AG04449 (cell line): ENCODE results near the gene VCPKMT.
A peak's percentile ranks its signal among the peaks of the same experiment; 100 is the strongest.

Experiments
- CTCF ChIA-PET: fragments of 350-600 bp; formaldehyde crosslinking; extraction: SDS; loops from one replicate; lab custom pipeline; 2021; ENCODE audit warnings: antibody characterized with exemption; lab: Yijun Ruan, JAX
- POLR2A ChIA-PET: fragments of 400-600, 350-600 bp; formaldehyde crosslinking; extraction: SDS; loops from one replicate; lab custom pipeline; 2020; ENCODE audit warnings: antibody characterized with exemption, inconsistent platforms; lab: Yijun Ruan, JAX
- DNase-seq: peaks from one replicate; pipeline ENCODE4 v3.0.0-alpha.2; 2010; ENCODE audit warnings: low read depth, low spot score
- H3K4me3 ChIP-seq: 2 replicates; pipeline ENCODE4 v1.5.1; 2011; ENCODE audit warnings: low read depth, mild to moderate bottlenecking, control low read depth, low read length
- CTCF ChIP-seq: IDR thresholded peaks from one replicate; pipeline ENCODE4 v1.5.1; 2011; ENCODE audit warnings: mild to moderate bottlenecking, moderate library complexity, low read length, control low read depth, inconsistent platforms; ENCODE audit not compliant: insufficient read depth; ENCODE audit errors: missing control alignments

Gene VCPKMT

GRCh38 chr14:50116181-50116956 lies at the start of gene VCPKMT:
Gene VCPKMT (minus strand): TSS chr14:50116572. CDS start chr14:50116552, 20 bp downstream.
- peak; percentile 23 for DNase-seq
- H3K4me3 ChIP-seq, result peak within 1 kb of the TSS; percentile 86
- ChIA-PET POLR2A (interaction anchor here (1.2 kb wide), 2 partner anchors 263 to 264 kb away, joined by 3 to 4 read pairs; partner anchors contain the start of gene NEMF), CTCF (interaction anchor here (0.8 to 8.2 kb wide), 11 partner anchors 11 to 416 kb away, joined by 3 to 120 read pairs (median 4); partner anchors contain the start of genes DMAC2L, L2HGDH, MAP4K5 and NEMF)
- TF ChIP-seq CTCF, result no peak

- TF ChIP-seq CTCF, result no peak
- ChIA-PET POLR2A (no interaction called here), CTCF (no interaction called here)
- H3K4me3 ChIP-seq, result no peak overlapping the region
- DNase-seq, result no peak
Measured at GRCh38 chr14:50156111-50156510, 39.7 kb upstream of the VCPKMT start.

- POLR2A ChIA-PET, result no interaction called here
- CTCF ChIA-PET, result no interaction called here
- no peak for TF ChIP-seq CTCF
- no peak for DNase-seq
- no peak overlapping the region for H3K4me3 ChIP-seq
Measured at GRCh38 chr14:50148799-50149198, 32.4 kb upstream of the VCPKMT start.

- ChIA-PET POLR2A (no interaction called here), CTCF (interaction anchor here (0.7 to 2.5 kb wide), 4 partner anchors 12 to 286 kb away, joined by 3 to 8 read pairs (median 3); partner anchors contain the start of gene NEMF)
- DNase-seq, result no peak
- TF ChIP-seq CTCF, result no peak
- no peak overlapping the region for H3K4me3 ChIP-seq
Measured at GRCh38 chr14:50139192-50139591, 22.8 kb upstream of the VCPKMT start.

GRCh38 chr14:50127802-50128201 lies 11.4 kb upstream of the VCPKMT start:
- ChIA-PET CTCF (interaction anchor here (1.2 kb wide), 1 partner anchor 11 kb away, joined by 4 read pairs; no protein-coding TSS in a partner anchor), POLR2A (no interaction called here)
- DNase-seq, result no peak
- H3K4me3 ChIP-seq, result no peak overlapping the region
- TF ChIP-seq CTCF, result no peak

- TF ChIP-seq CTCF, result no peak
- ChIA-PET POLR2A (no interaction called here), CTCF (interaction anchor here (1.9 kb wide), 1 partner anchor 261 kb away, joined by 5 read pairs; no protein-coding TSS in a partner anchor)
- no peak for DNase-seq
- H3K4me3 ChIP-seq, result no peak overlapping the region
Measured at GRCh38 chr14:50123062-50123461, 6.7 kb upstream of the VCPKMT start.
